HEK293 (cell line): ENCODE measurements around the gene HLA-DOB.

Experiments used
- CTCF ChIA-PET: fragments of 350-600 bp; formaldehyde crosslinking; extraction: SDS; loops from one replicate; lab custom pipeline; 2021; ENCODE audit warnings: antibody characterized with exemption; lab: Yijun Ruan, JAX
- POLR2A ChIA-PET: fragments of 300-600 bp; formaldehyde crosslinking; extraction: SDS; loops from one replicate; lab custom pipeline; 2020; ENCODE audit warnings: antibody characterized with exemption, inconsistent platforms; lab: Yijun Ruan, JAX
- H3K27ac ChIP-seq: fragments of 200-500 bp; sonication (Bioruptor generic); 2 replicates; pipeline ENCODE4 v1.5.1; 2014; ENCODE audit warnings: low read depth, low read length, control low read depth, inconsistent platforms; ENCODE audit errors: extremely low read depth
- H3K36me3 ChIP-seq, 2 experiments: fragments of 200-500 bp in 1 of 2; sonication (Bioruptor generic) in 1 of 2; 1 replicate in 1 of 2; 2 replicates in 1 of 2; pipeline ENCODE4 v1.5.1; 2014 to 2017; ENCODE audit warnings: inconsistent platforms in 2 of 2, low read length in 2 of 2; ENCODE audit not compliant: control insufficient read depth in 2 of 2, insufficient read depth in 1 of 2
- H3K4me1 ChIP-seq: fragments of 200-500 bp; sonication (Bioruptor generic); 2 replicates; pipeline ENCODE4 v1.5.1; 2014; ENCODE audit warnings: mild to moderate bottlenecking, low read length, inconsistent platforms; ENCODE audit not compliant: control insufficient read depth, insufficient read depth
- H3K4me3 ChIP-seq: 2 replicates; pipeline ENCODE4 v1.5.1; 2011; ENCODE audit warnings: low read depth, mild to moderate bottlenecking, control low read depth, low read length, moderate library complexity
- H3K9me3 ChIP-seq: fragments of 200-500 bp; sonication (Bioruptor generic); 2 replicates; pipeline ENCODE4 v1.5.1; 2014; ENCODE audit warnings: low read depth, low read length, inconsistent platforms; ENCODE audit not compliant: control insufficient read depth, insufficient read depth
- ELK4 ChIP-seq: IDR thresholded peaks from 2 replicates; pipeline ENCODE4 v1.6.1; 2011; ENCODE audit warnings: mild to moderate bottlenecking, low read depth, low read length, borderline replicate concordance
- TSHZ1 ChIP-seq: fragments of 450-650 bp; formaldehyde crosslinking; IDR thresholded peaks from 2 replicates; pipeline ENCODE4 v1.5.1; 2016; ENCODE audit warnings: missing biosample characterization, missing genetic modification characterization, borderline replicate concordance
- ZNF266 ChIP-seq: fragments of 450-650 bp; formaldehyde crosslinking; IDR thresholded peaks from 2 replicates; pipeline ENCODE4 v1.5.1; 2016; ENCODE audit warnings: missing biosample characterization, missing genetic modification characterization, low read depth
- ZNF514 ChIP-seq: fragments of 450-650 bp; formaldehyde crosslinking; IDR thresholded peaks from 2 replicates; pipeline ENCODE4 v1.5.1; 2016; ENCODE audit warnings: missing biosample characterization, missing genetic modification characterization
- ZNF518A ChIP-seq: fragments of 450-650 bp; formaldehyde crosslinking; conservative IDR thresholded peaks from 2 replicates; pipeline ENCODE4 v1.5.1; 2016; ENCODE audit warnings: low read depth, missing biosample characterization, missing genetic modification characterization

The HLA-DOB gene

GRCh38 chr6:32764048-32764447, 52.8 kb downstream of the HLA-DOB start (continued):
- TF ChIP-seq TSHZ1 (tag by site-specific recombination) = no peak
- TF ChIP-seq ZNF266 = no peak

- TF ChIP-seq ZNF518A (tag by site-specific recombination) = no peak
- no peak for TF ChIP-seq ELK4
- no peak for TF ChIP-seq ZNF514 (tag by site-specific recombination)
- TF ChIP-seq, all 188 proteins: peak for 0
- CTCF ChIA-PET = interaction anchor here (0.5 to 1.1 kb wide), 3 partner anchors 75 to 509 kb away, joined by 3 to 7 read pairs (median 4); partner anchors contain the start of gene TAP2
- Histone ChIP-seq H3K27ac (no peak within 1 kb of the TSS), H3K36me3 (no peaks in the 10 kb centered on the region), H3K9me3 (no peaks in the 10 kb centered on the region), H3K4me3 (no peak within 1 kb of the TSS), H3K4me1 (no peaks in the 10 kb centered on the region)
- POLR2A ChIA-PET = no interaction called here
These were observed 53.4 kb downstream of the HLA-DOB start, which contains the start of gene HLA-DQB2 for GRCh38 chr6:32763421-32763820. HLA-DQB2 (minus strand) TSS chr6:32763532; CDS start chr6:32763470, 62 bp downstream.
